ENCODE results near the gene CDHR2.
"Not testable (repeated sequence)": the region's sequence is repeated elsewhere in the genome, so short reads cannot be mapped to it uniquely, and the experiment has no call there.

Gene CDHR2

GRCh38 chr5:176573564-176574296 lies 24.6 kb downstream of the CDHR2 start:
- peak; percentile 84 for DNase-seq

DNA sequence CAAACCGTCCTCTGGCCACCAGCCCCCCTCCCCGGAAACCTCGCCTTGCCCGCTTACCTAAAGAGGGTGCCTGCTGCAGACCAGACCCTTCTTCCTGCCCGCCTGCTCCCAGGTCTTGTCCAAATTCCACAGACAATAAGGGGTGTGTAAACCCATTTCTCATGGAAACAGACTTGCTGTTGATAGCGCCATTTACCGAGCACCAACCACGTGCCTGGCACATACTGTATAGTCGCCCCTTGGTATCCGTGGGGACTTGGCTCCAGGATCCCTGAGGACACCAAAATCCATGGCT lies 25.1 kb downstream of the CDHR2 start:
- DNase-seq = no peak

DNA sequence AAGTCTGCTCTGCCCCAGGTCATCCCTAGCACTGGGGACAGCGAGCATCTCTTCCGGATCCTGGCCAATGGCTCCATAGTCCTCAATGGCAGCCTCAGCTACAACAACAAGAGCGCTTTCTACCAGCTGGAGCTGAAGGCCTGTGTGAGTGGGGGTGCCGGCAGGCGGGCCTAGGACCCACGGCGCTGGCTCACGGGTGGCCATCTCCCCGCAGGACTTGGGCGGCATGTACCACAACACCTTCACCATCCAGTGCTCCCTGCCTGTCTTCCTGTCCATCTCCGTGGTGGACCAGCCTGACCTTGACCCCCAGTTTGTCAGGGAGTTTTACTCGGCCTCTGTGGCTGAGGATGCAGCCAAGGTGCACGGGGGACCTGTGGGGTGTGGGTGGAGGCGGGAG lies 25.9 kb downstream of the CDHR2 start:
- DNase-seq = no peak

DNA sequence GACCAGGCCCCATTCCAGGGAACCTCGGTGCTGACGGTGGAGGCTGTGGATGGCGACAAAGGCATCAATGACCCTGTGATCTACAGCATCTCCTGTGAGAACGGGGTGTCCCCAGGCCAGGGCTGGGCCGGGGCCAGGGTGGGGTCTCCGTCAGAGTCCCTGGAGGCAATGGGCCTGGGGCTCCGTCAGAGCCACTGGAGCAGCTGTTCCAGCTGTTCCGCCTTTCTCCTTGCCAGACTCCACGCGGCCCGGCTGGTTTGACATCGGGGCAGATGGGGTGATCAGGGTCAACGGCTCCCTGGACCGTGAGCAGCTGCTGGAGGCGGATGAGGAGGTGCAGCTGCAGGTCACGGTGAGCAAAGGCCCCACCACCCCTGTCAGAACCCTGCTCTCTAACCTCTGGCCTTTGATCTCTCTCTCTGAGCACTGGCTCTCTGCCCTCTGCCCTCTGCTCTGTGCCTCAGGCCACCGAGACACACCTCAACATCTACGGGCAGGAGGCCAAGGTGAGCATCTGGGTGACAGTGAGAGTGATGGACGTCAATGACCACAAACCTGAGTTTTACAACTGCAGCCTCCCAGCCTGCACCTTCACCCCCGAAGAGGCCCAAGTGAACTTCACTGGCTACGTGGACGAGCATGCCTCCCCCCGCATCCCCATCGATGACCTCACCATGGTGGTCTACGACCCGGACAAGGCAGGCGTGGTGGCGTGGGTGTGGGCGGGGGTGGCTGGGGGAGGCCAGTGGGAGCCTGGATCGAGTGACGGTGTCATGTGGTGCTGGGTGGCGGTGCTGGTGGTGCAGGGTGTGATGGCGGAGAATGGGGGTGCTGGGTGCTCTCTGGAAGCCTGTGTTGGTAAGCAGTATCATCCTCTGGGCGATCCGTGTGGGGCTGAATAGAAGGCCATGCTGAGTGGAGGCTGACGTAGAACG lies 26.6 kb downstream of the CDHR2 start:
- no peak for DNase-seq

DNA sequence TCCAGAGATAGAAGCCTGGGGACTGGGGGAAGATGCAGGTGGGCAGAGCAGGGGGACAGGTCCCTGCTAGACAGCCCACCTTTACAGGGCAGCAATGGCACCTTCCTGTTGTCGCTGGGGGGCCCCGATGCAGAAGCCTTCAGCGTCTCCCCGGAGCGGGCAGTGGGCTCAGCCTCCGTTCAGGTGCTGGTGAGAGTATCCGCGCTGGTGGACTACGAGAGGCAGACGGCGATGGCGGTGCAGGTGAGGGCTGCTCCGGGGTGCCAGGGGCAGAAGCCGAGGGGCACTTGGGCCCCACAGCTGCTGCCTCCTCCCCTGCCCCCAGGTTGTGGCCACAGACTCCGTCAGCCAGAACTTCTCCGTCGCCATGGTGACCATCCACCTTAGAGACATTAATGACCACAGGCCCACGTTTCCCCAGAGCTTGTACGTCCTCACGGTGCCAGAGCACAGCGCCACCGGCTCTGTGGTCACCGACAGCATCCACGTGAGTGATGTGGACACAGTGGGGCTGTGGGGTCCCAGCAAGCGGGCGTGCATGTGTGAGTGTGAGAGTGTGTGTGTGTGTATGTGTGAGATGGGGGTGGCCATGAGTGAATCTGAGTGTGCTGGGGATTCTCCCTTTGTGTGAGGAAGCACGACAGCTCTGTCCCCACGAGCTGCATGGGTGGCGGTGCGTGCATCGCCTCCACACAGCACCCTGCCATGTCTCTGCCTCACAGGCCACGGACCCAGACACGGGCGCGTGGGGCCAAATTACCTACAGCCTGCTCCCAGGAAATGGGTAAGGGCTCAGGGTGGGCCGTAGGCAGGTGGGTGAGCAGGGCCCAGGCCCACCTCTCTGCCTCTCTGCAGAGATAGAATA lies 28.4 kb downstream of the CDHR2 start:
- no peak for DNase-seq

- DNase-seq = peak; percentile 31
These were observed 29.3 kb downstream of the CDHR2 start for GRCh38 chr5:176578391-176578808.

DNA sequence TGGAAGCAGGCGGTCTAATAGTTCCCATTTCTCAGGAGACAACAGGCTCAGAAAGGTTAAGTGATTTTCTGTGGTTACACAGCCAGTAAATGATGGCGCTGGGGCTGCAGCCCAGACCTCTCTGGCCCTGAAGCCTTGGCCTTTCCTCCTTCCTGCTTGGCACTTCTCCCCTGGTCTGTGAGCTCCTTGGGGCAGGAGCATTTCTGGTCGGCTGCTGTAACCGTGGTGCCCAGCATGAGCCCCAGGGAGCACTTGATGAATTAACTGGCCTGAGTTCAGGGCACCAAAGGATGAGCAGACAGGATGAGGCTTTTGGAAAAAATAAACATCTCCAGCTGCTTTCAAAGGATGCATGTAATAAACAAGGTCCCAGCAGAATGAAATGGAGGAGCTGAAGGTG lies 30.2 kb downstream of the CDHR2 start:
- DNase-seq = no peak

GRCh38 chr5:176581361-176581760 lies 32.2 kb downstream of the CDHR2 start:
- DNase-seq = no peak

- DNase-seq = no peak
These were observed 33.9 kb downstream of the CDHR2 start for GRCh38 chr5:176583076-176583475.

- DNase-seq = no peak
These were observed 38.3 kb downstream of the CDHR2 start for GRCh38 chr5:176587398-176587797.

GRCh38 chr5:176588297-176588696 lies 39.2 kb downstream of the CDHR2 start:
- DNase-seq = no peak

- DNase-seq = no peak
These were observed 40.1 kb downstream of the CDHR2 start for GRCh38 chr5:176589039-176589769.

GRCh38 chr5:176590035-176590717 lies 41.0 kb downstream of the CDHR2 start:
- DNase-seq = no peak

GRCh38 chr5:176591667-176592066 lies 42.5 kb downstream of the CDHR2 start:
- DNase-seq = not testable (repeated sequence)

- DNase-seq = no peak
These were observed 43.4 kb downstream of the CDHR2 start for GRCh38 chr5:176592573-176592972.

- no peak for DNase-seq
These were observed 44.2 kb downstream of the CDHR2 start for GRCh38 chr5:176593273-176593869.

DNA sequence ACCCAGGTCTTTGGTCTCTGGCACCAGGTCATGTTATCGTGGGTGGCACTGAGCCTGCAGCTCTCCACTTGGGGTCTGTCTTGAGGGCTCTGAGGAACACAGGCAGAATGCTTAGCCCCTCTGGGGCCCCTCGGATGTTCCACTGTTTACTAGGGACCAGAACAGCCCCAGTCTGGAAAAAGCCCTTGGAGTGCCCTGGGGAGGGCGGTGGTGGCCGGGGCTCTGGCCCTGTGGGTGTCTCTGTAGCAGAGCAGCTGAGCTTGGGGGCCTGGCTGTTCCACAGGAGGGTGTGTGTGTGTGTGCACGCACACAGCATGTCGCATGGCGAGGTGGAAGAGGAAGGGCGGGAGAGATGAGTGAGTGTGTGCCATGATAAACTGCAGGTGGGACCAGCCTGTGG lies 45.4 kb downstream of the CDHR2 start:
- no peak for DNase-seq

- no peak for DNase-seq
These were observed 46.3 kb downstream of the CDHR2 start for GRCh38 chr5:176595386-176595943.

- no peak for DNase-seq
These were observed 47.0 kb downstream of the CDHR2 start for GRCh38 chr5:176596069-176596644.

- peak; percentile 76 for DNase-seq
These were observed 47.7 kb downstream of the CDHR2 start for GRCh38 chr5:176596689-176597416.

Data from activated CD8-positive, alpha-beta memory T cell treated with anti-CD3 and anti-CD28 coated beads, Interleukin-2, amount 50 U/mL, for 4 hours (primary cell).